HG03442 (cell line): Measurements from ENCODE around the gene MAP1LC3A.

Experiments
- ATAC-seq: cut with Tn5 transposase; IDR thresholded peaks from one replicate; pipeline ENCODE4 v1.9.1; 2021; ENCODE audit warnings: mild to moderate bottlenecking, moderate library complexity; ENCODE audit not compliant: unreplicated experiment

The MAP1LC3A gene

GRCh38 chr20:34574426-34574825, 15.9 kb downstream of the MAP1LC3A start:
- no peak for ATAC-seq

GRCh38 chr20:34574861-34575260, 16.3 kb downstream of the MAP1LC3A start:
- no peak for ATAC-seq

- no peak for ATAC-seq
Measured at GRCh38 chr20:34575271-34575670, 16.8 kb downstream of the MAP1LC3A start.

DNA sequence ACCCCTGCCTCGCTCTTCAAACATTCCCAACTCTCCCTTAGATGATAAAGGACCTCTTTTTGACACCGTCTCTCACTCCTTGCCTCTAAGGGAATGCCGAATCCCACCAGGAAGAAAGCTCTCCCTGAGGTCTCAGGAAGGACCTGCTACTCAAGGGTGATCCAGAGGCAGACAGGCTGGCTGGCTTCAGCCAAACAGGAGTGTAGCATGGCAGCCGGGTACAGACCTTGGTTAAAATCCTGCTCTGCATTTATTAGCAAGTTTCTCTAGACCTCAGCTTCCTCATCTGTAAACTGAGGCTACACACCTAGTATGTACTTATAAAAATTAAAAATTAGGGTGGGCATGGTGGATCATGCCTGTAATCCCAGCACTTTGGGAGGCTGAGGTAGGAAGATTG, 17.2 kb downstream of the MAP1LC3A start:
- ATAC-seq, result no peak

DNA sequence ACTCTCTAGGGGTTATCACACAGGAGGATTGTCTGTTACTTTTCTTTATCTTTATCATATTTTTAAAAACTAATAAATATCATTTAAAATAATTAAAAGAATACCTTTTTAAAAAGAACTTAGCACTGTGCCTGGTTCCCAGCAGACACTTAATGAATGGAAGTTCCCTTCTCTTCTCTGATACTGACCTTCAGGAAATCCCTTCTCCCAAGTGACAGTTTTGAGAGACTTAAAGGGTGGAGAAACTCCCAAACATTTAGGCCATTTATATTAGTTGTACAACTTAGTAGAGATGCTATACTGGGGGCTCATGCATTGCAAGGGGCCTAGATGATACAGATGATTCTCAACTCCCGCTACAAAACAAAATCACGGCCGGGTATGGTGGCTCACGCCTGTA, 18.5 kb downstream of the MAP1LC3A start:
- no peak for ATAC-seq

DNA sequence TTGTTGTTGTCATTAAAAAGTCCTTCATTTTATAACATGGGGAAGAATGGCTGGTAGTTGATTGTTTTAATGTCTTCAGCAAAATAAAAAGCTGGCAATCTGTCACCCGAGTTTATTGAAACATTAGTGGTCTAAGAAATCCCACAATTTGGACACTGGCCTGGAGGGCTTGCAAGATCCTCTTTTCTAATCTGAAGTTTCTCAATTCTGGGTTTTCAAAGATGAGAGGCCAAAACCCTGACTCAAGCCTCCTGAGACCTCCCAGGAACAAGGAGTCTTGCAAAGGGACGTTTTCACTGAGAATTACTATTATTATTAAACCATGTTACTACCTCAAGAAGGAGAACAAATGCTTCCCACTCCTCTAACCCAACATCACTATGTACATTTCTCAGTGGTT, 19.5 kb downstream of the MAP1LC3A start:
- no peak for ATAC-seq

- no peak for ATAC-seq
Measured at GRCh38 chr20:34578521-34578920, 20.0 kb downstream of the MAP1LC3A start.

- ATAC-seq, result no peak
Measured at GRCh38 chr20:34579191-34579978, 20.9 kb downstream of the MAP1LC3A start.

DNA sequence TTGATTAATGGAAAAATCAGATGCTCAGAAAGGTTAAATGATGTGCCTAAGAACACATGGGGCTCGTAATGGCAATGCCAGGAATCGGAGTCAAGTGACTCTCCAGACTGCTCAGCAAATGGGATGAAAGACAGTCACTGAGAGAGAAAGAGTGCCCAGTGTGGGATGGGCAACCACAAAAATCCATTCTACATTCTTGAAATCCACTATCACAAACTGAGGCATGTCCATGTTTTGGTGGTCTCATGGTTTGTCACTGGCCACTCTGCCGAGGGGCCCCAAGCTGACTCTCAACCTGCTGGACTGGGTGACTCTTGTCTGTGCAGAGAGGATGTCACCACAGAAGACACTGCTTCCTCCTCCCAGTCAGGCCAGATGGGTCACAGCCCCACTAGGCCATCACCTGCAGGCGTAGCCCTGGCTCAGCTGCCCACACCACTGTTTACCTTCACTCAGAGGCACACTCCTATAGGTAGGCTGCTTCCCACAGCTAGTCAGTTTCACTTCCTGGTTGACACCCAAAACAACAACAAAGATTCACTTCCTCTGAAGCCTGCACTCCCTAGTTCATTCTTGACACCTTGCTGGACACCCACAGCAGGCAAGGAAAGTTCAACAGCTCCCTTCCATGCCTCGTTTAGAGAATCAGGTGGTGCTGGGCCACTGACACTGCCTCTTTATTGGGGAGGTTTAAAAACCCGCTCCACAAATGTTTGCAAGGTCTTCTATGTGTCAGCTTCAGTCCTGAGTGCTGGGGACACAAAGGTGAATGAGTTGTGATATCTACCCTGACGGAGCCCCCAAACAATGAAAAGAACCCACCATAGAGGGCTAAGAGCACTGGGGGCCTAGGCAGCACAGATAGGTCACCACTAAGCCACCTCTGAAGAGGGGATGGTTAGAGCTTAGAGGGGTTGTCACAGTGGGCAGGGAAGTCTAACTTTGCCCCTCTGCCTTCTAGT, 21.7 kb downstream of the MAP1LC3A start:
- no peak for ATAC-seq

- no peak for ATAC-seq
Measured at GRCh38 chr20:34581341-34582184, 23.0 kb downstream of the MAP1LC3A start.

GRCh38 chr20:34582221-34582620, 23.7 kb downstream of the MAP1LC3A start:
- no peak for ATAC-seq

DNA sequence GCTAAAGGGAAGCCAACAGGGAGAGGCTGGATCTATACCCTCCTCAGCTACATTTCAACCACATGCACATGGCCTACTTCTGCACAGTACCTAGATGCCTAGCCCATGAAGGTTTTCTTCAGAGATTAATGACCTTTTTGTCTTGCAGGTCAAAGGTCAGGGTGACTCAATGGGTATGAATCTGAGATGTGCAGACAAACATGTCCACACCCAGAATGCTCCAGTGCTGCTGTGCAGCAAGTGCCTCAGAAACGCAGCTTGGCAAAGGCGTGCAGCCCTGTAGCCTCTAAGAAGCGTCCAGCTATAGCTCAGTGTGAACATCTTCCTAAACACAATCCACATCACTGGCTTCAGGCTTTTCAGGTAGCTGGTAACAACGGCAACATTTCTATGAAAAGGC, 24.4 kb downstream of the MAP1LC3A start:
- ATAC-seq, result no peak

DNA sequence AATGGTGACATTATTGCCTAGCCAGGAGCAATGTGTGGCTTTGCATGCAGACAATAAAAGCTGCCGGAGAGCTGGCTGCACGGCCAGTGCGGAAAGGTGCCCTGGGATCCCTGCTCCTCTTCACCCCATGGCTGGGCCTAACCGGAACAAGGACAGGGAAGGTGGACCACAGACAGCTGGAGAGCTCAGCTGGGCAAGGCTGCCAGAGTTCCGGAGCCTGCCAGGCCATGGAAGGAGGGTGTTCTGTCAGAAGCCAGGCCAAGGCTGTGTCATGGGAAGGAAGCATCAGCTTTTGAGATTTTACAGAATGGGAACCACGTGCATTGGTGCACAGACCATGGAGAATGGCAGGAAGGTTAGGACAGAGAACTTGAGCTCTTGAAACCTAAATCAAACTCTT, 25.0 kb downstream of the MAP1LC3A start:
- ATAC-seq, result no peak

DNA sequence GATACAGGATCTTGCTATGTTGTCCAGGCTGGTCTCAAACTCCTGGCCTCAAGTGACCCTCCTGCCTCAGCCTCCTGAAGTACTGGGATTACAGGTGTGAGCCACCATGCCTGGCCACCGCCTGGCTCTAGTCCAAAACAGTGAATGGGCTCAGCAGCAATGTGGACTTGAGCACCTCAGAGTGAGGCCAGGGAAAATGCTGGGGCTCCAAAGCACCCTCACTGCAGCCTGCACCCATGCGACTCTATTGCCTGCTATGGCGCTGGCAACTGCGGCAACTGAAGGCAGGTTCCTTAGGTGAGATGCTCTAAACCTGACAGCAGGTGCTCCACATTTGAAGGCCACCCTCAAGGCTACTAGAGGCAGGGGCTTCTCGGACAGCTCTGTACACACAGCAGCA, 26.5 kb downstream of the MAP1LC3A start:
- ATAC-seq, result no peak

GRCh38 chr20:34586488-34587163, 28.1 kb downstream of the MAP1LC3A start:
- no peak for ATAC-seq

DNA sequence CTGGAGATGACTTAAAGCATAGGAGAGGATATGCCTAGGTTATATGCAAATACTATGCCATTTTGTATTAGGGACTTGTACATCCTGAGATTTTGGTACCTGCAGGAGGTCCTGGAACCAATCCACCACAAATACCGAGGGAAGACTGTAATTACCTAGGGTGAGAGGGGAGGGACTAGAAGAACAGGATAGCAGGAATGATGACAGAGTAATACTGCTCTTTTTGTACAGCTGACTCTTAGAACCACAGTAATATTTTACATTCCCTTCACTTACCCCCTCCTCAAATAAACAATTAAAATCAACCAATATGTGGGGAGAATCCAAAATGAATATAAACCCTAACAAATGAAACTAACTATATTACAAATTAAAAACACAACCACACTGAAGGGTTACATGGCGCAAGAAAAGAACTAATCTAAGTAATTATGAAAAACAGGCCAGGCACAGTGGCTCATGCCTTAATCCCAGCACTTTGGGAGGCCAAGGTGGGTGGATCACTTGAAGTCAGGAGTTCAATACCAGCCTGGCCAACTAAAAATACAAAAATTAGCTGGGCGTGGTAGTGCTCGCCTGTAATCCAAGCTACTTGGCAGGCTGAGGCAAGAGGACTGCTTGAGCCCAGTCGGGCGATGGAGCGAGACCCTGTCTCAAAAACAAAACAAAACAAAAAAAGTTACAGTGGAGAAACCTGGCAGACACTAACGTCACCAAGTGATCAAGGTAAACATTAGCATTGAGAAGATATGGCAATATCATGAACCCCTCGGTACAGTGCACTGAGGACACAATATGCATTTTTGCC, 37.1 kb downstream of the MAP1LC3A start:
- no peak for ATAC-seq

DNA sequence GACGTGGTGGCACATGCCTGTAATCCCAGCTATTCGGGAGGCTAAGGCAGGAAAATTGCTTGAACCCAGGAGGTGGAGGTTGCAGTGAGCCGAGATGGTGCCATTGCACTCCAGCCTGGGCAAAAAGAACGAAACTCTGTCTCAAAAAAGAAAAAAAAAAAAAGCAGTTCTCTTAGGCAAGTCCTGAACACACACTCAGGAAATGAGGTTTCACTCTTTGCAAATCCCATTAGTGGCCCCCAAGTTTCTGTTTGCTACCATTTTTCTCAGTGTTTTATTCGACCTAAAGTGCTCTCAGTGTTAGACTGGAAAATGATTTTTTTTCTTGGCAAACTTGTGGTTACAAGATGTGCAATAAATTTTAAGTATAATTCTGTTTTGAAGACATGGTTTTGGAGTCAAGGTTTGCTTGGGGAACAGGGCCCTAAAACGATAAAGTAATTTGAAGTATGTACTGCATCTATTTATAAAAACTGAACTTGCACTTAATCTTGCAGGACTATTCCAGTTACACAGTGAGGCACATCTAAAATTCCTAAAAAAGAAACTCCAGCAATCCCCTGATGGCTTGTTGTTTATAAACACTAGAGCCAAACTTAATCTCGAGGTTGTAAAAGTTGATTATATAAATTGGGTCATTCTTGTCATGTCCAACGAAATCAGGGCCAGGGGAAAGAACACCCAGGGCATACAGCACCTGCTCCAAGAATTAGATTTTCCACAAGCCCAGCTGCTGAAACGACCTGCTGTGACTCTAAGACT, 42.6 kb downstream of the MAP1LC3A start:
- no peak for ATAC-seq

DNA sequence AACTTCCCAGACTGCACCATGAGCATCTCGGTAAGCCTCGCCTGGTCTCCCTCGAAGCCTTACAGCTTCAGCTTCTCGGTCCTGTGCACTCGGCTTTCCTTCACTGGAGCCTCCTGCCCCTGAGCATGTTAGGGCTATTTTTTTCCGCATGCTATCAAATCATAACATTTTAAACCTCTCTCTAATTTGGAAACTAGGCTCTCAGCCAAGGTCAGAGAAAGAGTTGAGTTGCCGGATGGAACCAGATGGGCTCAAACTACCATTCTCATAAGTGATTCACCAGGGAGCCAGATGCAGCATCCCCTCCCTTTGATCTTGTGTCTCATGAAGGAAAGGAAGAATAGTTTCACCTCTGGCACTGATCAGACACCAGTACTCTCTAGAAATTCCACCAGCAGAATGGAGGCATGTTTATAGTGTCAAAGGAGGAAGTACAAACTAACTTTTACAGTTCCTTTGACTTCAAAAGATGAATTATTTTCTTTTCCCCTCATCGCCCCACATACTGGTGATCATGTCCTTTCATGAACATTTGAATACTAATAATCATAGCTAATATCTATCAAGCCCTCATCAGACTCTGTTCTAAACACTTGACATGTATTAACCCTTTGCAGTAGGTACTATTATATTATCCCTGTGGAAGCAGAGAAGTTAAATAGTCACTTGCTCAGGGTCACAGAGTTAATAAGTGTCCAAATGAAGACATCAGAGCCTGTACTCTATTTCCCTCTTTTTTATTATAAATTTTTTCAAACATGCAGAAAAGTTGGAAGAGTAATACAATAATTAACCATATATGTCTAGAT, 46.7 kb downstream of the MAP1LC3A start:
- ATAC-seq, result no peak
